Ishikawa (cell line): ENCODE data around the gene UBE3A.

ENCODE experiments used
- EP300 ChIP-seq: IDR thresholded peaks from 2 replicates; pipeline ENCODE4 v1.6.1; 2012; ENCODE audit warnings: borderline replicate concordance
- RAD21 ChIP-seq: IDR thresholded peaks from 2 replicates; pipeline ENCODE4 v1.6.1; 2012; ENCODE audit warnings: low read depth
- TEAD4 ChIP-seq: IDR thresholded peaks from 2 replicates; pipeline ENCODE4 v1.6.1; 2012
- TF ChIP-seq, protein P1 (sequence below): IDR thresholded peaks from 2 replicates; pipeline ENCODE4 v1.6.1; 2012
- TF ChIP-seq, protein P2 (sequence below): IDR thresholded peaks from 2 replicates; pipeline ENCODE4 v1.6.1; 2012; ENCODE audit warnings: low read depth, mild to moderate bottlenecking
- TF ChIP-seq, protein P3 (sequence below): IDR thresholded peaks from 2 replicates; pipeline ENCODE4 v1.6.1; 2012

DNA sequence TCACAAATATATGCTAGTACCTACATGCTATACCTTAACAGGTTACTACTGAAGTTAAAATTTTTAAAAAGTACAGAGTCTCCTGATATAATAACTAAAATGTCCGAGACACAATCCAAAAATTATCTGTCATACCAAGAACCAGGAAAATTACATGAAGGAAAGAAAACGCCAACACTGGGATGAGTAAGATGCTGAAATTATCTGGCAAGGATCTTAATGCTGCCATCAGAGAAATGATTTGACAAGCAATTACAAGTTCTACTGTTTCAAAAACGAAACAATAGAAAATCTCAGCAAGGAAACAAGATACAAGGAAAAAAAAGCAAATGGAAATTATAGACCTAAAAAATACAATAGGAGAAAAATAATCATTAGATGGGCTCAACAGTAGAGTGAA, 92.5 kb downstream of the UBE3A start:
- TF ChIP-seq, protein P1, sequence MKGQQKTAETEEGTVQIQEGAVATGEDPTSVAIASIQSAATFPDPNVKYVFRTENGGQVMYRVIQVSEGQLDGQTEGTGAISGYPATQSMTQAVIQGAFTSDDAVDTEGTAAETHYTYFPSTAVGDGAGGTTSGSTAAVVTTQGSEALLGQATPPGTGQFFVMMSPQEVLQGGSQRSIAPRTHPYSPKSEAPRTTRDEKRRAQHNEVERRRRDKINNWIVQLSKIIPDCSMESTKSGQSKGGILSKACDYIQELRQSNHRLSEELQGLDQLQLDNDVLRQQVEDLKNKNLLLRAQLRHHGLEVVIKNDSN: no peak
- no peak for TF ChIP-seq TEAD4
- TF ChIP-seq EP300: no peak
- TF ChIP-seq RAD21: no peak
- TF ChIP-seq, protein P2, sequence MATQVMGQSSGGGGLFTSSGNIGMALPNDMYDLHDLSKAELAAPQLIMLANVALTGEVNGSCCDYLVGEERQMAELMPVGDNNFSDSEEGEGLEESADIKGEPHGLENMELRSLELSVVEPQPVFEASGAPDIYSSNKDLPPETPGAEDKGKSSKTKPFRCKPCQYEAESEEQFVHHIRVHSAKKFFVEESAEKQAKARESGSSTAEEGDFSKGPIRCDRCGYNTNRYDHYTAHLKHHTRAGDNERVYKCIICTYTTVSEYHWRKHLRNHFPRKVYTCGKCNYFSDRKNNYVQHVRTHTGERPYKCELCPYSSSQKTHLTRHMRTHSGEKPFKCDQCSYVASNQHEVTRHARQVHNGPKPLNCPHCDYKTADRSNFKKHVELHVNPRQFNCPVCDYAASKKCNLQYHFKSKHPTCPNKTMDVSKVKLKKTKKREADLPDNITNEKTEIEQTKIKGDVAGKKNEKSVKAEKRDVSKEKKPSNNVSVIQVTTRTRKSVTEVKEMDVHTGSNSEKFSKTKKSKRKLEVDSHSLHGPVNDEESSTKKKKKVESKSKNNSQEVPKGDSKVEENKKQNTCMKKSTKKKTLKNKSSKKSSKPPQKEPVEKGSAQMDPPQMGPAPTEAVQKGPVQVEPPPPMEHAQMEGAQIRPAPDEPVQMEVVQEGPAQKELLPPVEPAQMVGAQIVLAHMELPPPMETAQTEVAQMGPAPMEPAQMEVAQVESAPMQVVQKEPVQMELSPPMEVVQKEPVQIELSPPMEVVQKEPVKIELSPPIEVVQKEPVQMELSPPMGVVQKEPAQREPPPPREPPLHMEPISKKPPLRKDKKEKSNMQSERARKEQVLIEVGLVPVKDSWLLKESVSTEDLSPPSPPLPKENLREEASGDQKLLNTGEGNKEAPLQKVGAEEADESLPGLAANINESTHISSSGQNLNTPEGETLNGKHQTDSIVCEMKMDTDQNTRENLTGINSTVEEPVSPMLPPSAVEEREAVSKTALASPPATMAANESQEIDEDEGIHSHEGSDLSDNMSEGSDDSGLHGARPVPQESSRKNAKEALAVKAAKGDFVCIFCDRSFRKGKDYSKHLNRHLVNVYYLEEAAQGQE: no peak
- TF ChIP-seq, protein P3, sequence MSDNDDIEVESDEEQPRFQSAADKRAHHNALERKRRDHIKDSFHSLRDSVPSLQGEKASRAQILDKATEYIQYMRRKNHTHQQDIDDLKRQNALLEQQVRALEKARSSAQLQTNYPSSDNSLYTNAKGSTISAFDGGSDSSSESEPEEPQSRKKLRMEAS: no peak
